H54 (cell line): ENCODE data around the gene APOBEC3F.
"Not testable (repeated sequence)": the region's sequence is repeated elsewhere in the genome, so short reads cannot be mapped to it uniquely, and the experiment has no call there.

ENCODE experiments used
- DNase-seq: peaks from one replicate; pipeline ENCODE4 v3.0.0; 2011; ENCODE audit warnings: low spot score, mixed read lengths; ENCODE audit not compliant: insufficient read length
- FAIRE-seq: peaks from 3 replicates; lab custom pipeline; 2011; peaks lifted over from hg19 to GRCh38; lab: Jason Lieb, UNC
- POLR2A ChIP-seq: IDR thresholded peaks from 2 replicates; pipeline ENCODE4 v1.6.1; 2011; ENCODE audit warnings: low read depth, mild to moderate bottlenecking, low read length

Gene APOBEC3F

DNA sequence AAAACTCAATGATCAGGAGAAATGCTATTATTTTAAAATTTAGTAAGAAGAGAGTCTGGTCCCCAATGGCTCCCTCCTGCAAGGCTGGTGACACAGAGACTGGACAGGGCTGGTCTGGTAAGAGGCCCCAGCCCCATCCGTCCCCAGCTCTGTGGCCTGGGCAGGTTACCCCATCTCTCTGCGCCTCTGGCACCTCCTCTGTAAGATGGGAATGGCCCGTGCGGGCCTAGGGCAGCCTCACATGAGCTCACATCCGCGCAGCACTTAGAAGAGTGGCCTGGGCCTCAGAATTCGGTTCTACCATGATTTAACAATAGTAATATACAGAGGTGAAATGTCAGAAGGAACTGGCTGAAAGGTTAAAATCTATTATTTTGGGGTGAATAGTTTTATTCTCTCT lies 1.2 kb downstream of the APOBEC3F start:
- no peak for FAIRE-seq

DNA sequence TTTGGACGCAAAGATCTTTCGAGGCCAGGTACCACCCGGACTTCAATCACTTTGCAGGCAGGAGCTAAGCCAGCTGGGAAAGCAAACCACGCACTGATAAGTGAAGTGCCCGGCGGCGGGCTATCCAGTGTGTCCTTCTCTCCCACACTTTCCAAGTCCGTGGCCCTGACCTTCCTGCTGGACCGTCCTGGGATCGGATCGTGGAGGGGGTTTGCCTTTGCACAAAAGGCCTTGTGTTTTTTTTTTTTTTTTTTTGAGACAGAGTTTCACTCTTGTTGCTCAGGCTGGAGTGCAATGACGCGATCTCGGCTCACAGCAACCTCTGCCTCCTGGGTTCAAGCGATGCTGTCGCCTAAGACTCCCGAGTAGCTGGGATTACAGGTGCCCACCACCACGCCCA lies 2.4 kb downstream of the APOBEC3F start:
- FAIRE-seq: not testable (repeated sequence)

More for the DNA sequence above, 1.2 kb downstream of the APOBEC3F start:
- no peak for DNase-seq
- TF ChIP-seq POLR2A: no peak

GRCh38 chr22:39045136-39045535 lies 4.5 kb downstream of the APOBEC3F start:
- FAIRE-seq: not testable (repeated sequence)

More for the DNA sequence above, 2.4 kb downstream of the APOBEC3F start:
- not testable (repeated sequence) for DNase-seq

DNA sequence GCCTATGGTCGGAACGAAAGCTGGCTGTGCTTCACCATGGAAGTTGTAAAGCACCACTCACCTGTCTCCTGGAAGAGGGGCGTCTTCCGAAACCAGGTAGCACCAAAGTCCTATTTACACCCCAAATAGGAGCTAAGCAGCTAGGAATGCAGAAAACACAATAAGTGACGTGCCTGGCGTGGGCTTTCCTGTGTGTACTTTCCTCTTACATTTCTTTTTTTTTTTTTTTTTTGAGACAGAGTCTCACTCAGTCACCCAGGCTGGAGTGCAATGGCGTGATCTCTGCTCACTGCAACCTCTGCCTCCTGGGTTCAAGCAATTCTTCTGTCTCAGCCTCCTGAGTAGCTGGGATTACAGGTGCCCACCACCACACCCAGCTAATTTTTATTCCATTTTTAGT lies 8.8 kb downstream of the APOBEC3F start:
- not testable (repeated sequence) for DNase-seq, FAIRE-seq

More at GRCh38 chr22:39045136-39045535, 4.5 kb downstream of the APOBEC3F start:
- not testable (repeated sequence) for DNase-seq

GRCh38 chr22:39051844-39052495 lies 11.3 kb downstream of the APOBEC3F start:
- not testable (repeated sequence) for DNase-seq, FAIRE-seq

DNA sequence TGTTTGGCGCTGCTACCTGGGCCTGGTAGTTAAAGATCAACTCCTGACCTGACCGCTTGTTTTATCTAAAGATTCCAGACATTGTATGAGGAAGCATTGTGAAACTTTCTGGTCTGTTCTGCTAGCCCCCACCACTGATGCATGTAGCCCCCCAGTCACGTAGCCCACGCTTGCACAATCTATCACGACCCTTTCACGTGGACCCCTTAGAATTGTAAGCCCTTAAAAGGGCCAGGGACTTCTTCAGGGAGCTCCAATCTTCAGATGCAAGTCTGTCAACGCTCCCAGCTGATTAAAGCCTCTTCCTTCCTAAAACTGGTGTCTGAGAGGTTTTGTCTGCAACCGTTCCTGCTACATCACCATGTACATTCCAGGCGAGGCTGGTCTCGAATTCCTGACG lies 15.0 kb downstream of the APOBEC3F start:
- no peak for TF ChIP-seq POLR2A
- FAIRE-seq (no peak), DNase-seq (no peak)

DNA sequence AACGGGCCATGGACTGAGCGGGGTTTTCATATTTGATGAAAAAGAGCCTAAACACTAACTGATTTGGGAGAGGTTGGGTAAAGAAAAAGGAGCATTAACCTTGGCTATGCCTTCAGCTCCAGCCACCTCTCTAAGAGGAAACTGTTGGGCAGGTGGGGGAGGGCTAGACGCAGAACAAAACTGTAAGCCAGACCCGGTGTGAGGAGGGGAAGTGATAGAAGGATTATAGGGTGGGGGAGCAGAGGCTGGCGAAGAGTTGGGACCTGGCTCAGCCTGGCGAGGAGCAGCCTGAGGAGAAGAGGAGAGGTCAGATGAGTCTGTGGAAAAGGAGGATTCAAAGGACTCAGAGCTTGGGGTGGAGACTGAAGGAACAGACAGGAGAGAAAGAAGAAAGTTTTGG lies 20.6 kb downstream of the APOBEC3F start:
- DNase-seq, FAIRE-seq: not testable (repeated sequence)

GRCh38 chr22:39061951-39062350 lies 21.3 kb downstream of the APOBEC3F start:
- DNase-seq, FAIRE-seq: not testable (repeated sequence)

- FAIRE-seq, DNase-seq: not testable (repeated sequence)
Observed at GRCh38 chr22:39063904-39064303, 23.2 kb downstream of the APOBEC3F start.

- DNase-seq, FAIRE-seq: not testable (repeated sequence)
Observed at GRCh38 chr22:39066442-39067276, 26.0 kb downstream of the APOBEC3F start.

DNA sequence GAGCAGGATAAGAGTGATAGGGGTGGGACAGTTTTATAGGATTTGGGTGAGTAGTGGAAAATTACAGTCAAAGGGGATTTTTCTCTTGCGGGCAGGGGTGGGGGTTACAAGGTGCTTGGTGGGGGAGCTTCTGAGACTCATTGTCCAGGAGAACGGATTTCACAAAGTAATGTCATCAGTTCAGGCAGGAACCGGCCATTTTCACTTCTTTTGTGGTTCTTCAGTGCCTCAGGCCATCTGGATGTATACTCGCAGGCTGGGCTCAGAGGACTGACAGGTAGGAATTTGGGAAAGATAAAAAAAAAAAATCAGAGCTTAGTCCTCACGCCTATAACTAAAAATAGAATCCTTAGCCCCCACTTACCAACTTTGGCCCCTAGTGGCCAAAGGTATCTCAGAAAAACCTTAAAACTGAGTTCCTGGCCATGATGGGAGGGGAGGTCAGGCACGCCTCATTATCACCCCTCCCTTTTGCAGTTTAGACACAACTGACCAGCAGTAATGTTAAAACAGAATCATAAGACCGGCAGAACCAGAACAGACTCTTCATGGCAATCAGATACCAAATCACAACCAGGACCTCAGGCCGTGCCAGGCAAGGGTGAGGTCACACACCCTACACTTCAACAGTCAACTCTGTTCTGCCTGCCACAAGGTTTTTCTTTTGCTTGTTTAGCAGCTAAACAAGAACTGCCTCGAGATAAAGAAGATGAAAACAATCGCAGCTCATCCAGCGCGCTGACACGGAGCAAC lies 27.5 kb downstream of the APOBEC3F start:
- no peak for TF ChIP-seq POLR2A
- DNase-seq (no peak), FAIRE-seq (no peak)

DNA sequence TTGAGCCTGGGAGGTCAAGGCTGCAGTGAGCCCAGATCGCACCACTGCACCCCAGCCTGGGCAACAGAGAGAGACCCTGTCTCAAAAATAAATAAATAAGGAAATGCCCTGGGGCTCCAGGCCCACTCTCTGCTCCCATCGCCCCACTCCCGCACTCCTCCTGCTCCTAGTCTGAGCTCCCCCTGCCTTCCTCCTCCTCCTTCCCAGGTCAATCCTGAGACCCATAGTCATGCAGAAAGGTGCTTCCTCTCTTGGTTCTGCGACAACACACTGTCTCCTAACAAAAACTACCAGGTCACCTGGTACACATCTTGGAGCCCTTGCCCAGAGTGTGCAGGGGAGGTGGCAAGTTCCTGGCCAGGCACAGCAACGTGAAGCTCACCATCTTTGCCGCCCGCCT lies 29.5 kb downstream of the APOBEC3F start:
- TF ChIP-seq POLR2A: no peak
- no peak for DNase-seq
- no peak for FAIRE-seq

DNA sequence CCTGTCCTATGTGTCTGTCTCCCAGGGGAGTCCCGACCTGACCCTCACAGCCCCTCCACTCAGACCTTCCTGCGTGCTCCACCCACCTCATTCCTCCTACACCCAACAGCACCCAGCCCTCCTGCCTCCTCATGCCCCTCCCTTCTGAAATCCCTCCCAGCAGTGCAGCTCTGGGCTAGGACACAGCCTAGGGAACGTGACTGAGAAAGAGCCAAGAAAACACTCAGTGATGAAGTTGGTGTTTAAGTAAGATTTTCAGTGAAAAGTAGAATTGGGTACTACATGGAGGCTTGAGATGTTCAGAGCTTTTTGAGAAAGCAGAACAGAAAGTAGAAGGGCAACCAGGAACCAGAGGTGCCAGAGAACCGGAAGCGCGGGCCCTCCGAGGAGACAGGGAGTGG lies 31.9 kb downstream of the APOBEC3F start:
- not testable (repeated sequence) for FAIRE-seq, DNase-seq

DNA sequence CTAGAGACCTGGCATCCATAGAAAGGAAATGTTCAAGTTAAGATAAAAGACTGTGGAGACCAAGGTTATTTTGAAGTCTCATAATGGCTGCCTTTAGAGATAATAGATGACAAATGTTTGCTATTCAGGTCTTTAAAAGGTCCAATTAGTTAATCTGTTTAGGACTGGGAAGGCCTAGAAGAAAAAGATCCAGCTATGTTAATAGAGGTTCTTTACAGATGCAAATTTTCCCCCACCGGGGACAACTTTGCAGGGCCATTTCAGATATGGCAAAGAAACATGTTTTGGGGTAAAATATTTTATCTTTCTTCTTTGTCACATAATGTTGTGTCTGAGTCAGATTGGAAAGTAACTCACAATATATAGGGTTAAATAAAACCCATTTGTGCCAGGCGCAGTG lies 33.3 kb downstream of the APOBEC3F start:
- FAIRE-seq (no peak), DNase-seq (no peak)
- no peak for TF ChIP-seq POLR2A

- DNase-seq, FAIRE-seq: not testable (repeated sequence)
Observed at GRCh38 chr22:39076155-39077025, 35.7 kb downstream of the APOBEC3F start.

DNA sequence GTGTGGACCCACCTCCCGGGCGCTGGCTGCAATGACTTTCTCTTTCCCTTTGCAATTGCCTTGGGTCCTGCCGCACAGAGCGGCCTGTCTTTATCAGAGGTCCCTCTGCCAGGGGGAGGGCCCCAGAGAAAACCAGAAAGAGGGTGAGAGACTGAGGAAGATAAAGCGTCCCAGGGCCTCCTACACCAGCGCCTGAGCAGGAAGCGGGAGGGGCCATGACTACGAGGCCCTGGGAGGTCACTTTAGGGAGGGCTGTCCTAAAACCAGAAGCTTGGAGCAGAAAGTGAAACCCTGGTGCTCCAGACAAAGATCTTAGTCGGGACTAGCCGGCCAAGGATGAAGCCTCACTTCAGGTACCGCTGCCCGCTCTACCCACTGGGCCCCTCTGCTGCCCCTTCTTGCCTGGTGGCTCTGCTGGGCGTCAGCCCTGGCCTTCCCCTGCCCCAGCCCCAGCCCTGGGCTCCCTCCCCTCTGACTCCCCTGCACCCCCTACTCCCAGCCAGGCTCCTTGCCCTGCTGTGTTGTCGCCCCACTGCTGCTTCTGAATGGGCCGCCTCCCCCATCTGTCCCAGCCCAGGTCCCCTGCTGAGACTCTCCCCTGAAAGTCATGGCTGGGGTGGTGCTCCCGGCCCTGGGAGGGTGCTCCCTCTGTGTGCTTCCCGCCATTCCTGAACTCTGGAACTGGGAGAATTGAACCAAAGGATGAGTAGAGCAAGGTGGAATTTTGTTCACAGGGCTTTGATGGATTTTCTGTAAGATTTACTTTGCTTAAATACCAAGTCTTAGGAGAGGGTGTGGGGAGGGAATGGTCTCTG lies 36.6 kb downstream of the APOBEC3F start, which contains the start of gene APOBEC3G:
APOBEC3G (plus strand) TSS at position 250 of the 815 bp plus-strand sequence; CDS start at position 337, 87 bp downstream.
- not testable (repeated sequence) for FAIRE-seq, DNase-seq

DNA sequence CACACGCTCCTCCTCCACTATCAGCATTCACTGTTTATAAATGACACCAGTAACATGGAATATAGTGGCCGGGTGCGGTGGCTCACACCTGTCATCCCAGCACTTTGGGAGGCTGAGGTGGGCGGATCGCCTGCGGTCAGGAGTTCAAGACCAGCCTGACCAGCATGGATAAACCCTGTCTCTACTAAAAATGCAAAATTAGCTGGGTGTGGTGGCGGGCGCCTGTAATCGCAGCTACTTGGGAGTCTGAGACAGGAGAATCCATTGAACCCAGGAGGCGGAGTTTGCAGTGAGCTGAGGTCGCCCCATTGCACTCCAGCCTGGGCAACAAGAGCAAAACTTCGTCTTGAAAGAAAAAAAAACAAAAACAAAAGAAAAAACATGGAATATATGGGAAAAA lies 37.2 kb downstream of the APOBEC3F start:
- not testable (repeated sequence) for FAIRE-seq, DNase-seq
